ENCODE data around the gene TMC3.

The TMC3 gene

GRCh38 chr15:81330366-81331090, 43.5 kb downstream of the TMC3 start:
- Histone ChIP-seq H3K27ac (no peak overlapping the region), H3K4me3 (ENCODE audit: low read depth, low read length) (no peak overlapping the region), H3K36me3 (no peaks in the 10 kb centered on the region), H3K27me3 (ENCODE audit: insufficient read depth, low read depth, severe bottlenecking) (no peaks in the 10 kb centered on the region), H3K9me3 (ENCODE audit: severe bottlenecking) (no peaks in the 10 kb centered on the region)
- TF ChIP-seq, protein P1, sequence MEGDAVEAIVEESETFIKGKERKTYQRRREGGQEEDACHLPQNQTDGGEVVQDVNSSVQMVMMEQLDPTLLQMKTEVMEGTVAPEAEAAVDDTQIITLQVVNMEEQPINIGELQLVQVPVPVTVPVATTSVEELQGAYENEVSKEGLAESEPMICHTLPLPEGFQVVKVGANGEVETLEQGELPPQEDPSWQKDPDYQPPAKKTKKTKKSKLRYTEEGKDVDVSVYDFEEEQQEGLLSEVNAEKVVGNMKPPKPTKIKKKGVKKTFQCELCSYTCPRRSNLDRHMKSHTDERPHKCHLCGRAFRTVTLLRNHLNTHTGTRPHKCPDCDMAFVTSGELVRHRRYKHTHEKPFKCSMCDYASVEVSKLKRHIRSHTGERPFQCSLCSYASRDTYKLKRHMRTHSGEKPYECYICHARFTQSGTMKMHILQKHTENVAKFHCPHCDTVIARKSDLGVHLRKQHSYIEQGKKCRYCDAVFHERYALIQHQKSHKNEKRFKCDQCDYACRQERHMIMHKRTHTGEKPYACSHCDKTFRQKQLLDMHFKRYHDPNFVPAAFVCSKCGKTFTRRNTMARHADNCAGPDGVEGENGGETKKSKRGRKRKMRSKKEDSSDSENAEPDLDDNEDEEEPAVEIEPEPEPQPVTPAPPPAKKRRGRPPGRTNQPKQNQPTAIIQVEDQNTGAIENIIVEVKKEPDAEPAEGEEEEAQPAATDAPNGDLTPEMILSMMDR (IDR thresholded peaks at IDR 0.05; ENCODE audit: low read depth, low read length): no peak
- DNase-seq: no peak

DNA sequence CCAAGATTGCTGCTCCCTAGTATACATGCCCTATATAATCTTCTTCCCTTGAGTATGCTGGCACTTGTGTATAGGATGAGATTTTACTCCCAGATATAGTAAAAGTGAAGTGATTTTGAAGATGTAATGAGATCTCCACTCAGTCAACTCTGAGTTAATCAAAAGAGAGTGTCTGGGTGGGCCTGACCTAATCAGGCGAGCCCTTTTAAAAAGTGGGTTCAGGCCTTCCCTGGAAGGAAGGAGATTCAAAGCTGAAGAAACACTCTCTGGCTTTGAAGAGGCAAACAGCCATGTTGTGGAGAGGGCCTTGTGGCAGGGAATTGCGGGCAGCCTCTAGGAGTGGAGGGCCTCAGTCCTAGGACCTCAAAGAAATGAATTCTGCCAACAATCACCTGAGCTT, 44.6 kb downstream of the TMC3 start:
- Histone ChIP-seq H3K9me3 (ENCODE audit: severe bottlenecking) (no peaks in the 10 kb centered on the region), H3K27ac (no peak overlapping the region)
- TF ChIP-seq, protein P1 (IDR thresholded peaks at IDR 0.05; ENCODE audit: low read depth, low read length): no peak

DNA sequence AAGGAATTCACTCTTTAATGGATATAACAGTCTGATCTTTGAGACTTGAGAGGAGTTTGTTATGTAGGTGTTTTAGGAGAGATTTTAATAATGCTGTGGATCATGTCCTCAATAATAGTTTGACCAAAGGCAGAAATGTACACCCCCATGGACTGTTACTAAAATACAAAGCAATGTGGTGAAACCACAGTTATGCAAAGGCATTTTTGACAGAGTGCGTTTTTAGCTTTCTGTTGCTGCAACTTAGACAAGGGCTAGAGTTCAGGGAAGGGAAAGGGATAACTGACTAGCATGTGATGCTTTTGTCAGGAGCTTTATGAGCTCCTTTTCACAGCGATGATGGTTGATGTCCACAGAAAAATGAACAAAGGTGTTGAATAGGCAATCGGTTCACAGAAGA, 46.5 kb downstream of the TMC3 start:
- DNase-seq: no peak
- H3K4me3 ChIP-seq (ENCODE audit: low read depth, low read length): no peak overlapping the region

More for the DNA sequence above, 44.6 kb downstream of the TMC3 start:
- Histone ChIP-seq H3K36me3 (no peaks in the 10 kb centered on the region), H3K27me3 (ENCODE audit: insufficient read depth, low read depth, severe bottlenecking) (no peaks in the 10 kb centered on the region), H3K4me3 (ENCODE audit: low read depth, low read length) (no peak overlapping the region)
- DNase-seq: no peak

GRCh38 chr15:81326466-81327212, 47.4 kb downstream of the TMC3 start:
- TF ChIP-seq, protein P1 (IDR thresholded peaks at IDR 0.05; ENCODE audit: low read depth, low read length): no peak
- H3K27ac ChIP-seq: no peak overlapping the region
- no peaks in the 10 kb centered on the region for H3K36me3 ChIP-seq
- no peak overlapping the region for H3K4me3 ChIP-seq (ENCODE audit: low read depth, low read length)
- no peaks in the 10 kb centered on the region for H3K27me3 ChIP-seq (ENCODE audit: insufficient read depth, low read depth, severe bottlenecking)
- no peak for DNase-seq
- no peaks in the 10 kb centered on the region for H3K9me3 ChIP-seq (ENCODE audit: severe bottlenecking)

More for the DNA sequence above, 46.5 kb downstream of the TMC3 start:
- H3K36me3 ChIP-seq: no peaks in the 10 kb centered on the region
- no peaks in the 10 kb centered on the region for H3K9me3 ChIP-seq (ENCODE audit: severe bottlenecking)
- no peaks in the 10 kb centered on the region for H3K27me3 ChIP-seq (ENCODE audit: insufficient read depth, low read depth, severe bottlenecking)
- H3K27ac ChIP-seq: no peak overlapping the region
- TF ChIP-seq, protein P1 (IDR thresholded peaks at IDR 0.05; ENCODE audit: low read depth, low read length): no peak

DNA sequence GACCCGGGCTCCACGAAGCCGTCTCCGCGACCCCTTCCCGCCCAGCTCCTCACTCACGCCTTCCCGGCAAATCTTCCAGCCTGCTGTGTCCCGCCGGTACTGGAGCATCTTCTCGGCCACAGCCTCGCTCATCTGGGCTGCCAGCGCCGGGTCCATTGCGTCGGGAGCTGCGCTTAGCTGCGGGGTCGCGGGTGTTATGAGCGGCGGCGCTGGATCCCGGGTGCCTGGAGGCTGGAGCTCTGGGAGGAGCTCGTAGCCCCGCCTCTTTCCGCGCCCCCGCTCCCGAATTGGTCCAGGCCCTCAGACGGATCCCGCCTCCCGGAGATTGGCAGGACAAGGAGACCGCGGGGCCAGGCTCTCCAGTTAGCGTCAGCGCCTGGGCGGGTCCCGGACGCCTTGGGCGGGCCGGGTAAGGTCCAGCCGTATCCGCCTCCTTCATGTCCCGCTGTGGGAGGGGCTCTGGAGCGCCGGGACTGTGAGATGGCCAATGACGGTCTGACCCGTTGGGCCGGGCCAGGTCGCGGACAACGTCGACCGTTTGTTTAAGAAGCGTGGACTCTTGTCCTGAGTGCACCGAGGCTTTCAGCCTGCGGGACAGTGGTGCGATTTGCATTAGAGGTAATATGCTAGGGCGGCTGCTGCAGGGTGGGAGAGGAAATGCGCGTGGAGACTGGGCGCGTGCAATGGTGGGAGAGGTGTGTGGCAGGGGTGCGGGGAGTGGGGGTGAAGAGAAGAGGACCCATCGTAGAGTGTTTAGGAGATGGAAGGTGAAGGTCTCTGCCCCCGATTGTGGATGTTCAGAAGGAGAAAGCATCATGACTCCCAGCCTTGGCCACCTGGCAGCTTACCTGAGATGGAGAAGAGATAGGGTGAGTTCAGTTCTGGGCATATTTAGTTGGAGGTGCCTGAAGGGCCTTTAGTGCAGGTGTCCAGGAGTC, 49.8 kb downstream of the TMC3 start, which contains the start of gene STARD5:
Gene STARD5, minus strand, starts transcription at position 198 of the 938 bp plus-strand sequence. Its CDS starts 42 bp downstream, at position 156.
- H3K27ac ChIP-seq: peak within 1 kb of the TSS; percentile 40; the same call in 1 of the 2 replicates
- H3K9me3 ChIP-seq (ENCODE audit: severe bottlenecking): no peaks in the 10 kb centered on the region
- no peaks in the 10 kb centered on the region for H3K27me3 ChIP-seq (ENCODE audit: insufficient read depth, low read depth, severe bottlenecking)
- peak; percentile 99 for DNase-seq
- TF ChIP-seq, protein P1 (IDR thresholded peaks at IDR 0.05; ENCODE audit: low read depth, low read length): no peak
- peak within 1 kb of the TSS; percentile 88 for H3K4me3 ChIP-seq (ENCODE audit: low read depth, low read length)
- H3K36me3 ChIP-seq: peaks cover 2% of the 10 kb centered on the region; the same call in 1 of the 2 replicates

All from WERI-Rb-1 (cell line).